Activated naive CD8-positive, alpha-beta T cell treated with anti-CD3 and anti-CD28 coated beads, Interleukin-2, amount 10 ng/mL, durations not matched to agents 7 days and 5 days (primary cell): Measurements from ENCODE around the gene ACO2. TPM values are rescaled to one million over a fixed set of nuclear protein-coding genes. Genes with fewer than 3 reads are reported as not detected.

Experiments
- ATAC-seq: fragments of 150-1000 bp; cut with Tn5 transposase; one replicate; pipeline ENCODE4 v1.10.0; 2021; ENCODE audit warnings: low read depth, moderate library complexity
- POLR2A ChIA-PET: fragments of 350-600 bp; sonication (Branson Sonifier 250); formaldehyde crosslinking; loops from one replicate; lab custom pipeline; 2021; ENCODE audit warnings: antibody characterized with exemption; lab: Charles Lee
- DNase-seq: peaks from one replicate; pipeline ENCODE4 v3.0.0; 2021
- H3K27ac Mint-ChIP-seq: one replicate; pipeline ENCODE4 v1.8.0; 2022; ENCODE audit warnings: mild to moderate bottlenecking, mixed read lengths
- H3K27me3 Mint-ChIP-seq: one replicate; pipeline ENCODE4 v1.8.0; 2022; ENCODE audit warnings: mild to moderate bottlenecking, moderate library complexity, mixed read lengths
- H3K36me3 Mint-ChIP-seq: one replicate; pipeline ENCODE4 v1.8.0; 2021; ENCODE audit warnings: mild to moderate bottlenecking, mixed read lengths
- H3K4me1 Mint-ChIP-seq: one replicate; pipeline ENCODE4 v1.8.0; 2021; ENCODE audit warnings: mixed read lengths
- H3K4me3 Mint-ChIP-seq: one replicate; pipeline ENCODE4 v1.8.0; 2022; ENCODE audit warnings: mild to moderate bottlenecking, moderate library complexity, mixed read lengths
- H3K9me3 Mint-ChIP-seq: one replicate; pipeline ENCODE4 v1.8.0; 2021; ENCODE audit warnings: mixed read lengths
- total RNA-seq, 2 experiments: library from RNA; stranded (reverse); gene quantifications; one replicate each; pipeline ENCODE4 v1.2.3, GENCODE V29; 2021

Gene ACO2
- total RNA-seq, 2 experiments from 2014 or later: 73.7 to 76.2 TPM

DNA sequence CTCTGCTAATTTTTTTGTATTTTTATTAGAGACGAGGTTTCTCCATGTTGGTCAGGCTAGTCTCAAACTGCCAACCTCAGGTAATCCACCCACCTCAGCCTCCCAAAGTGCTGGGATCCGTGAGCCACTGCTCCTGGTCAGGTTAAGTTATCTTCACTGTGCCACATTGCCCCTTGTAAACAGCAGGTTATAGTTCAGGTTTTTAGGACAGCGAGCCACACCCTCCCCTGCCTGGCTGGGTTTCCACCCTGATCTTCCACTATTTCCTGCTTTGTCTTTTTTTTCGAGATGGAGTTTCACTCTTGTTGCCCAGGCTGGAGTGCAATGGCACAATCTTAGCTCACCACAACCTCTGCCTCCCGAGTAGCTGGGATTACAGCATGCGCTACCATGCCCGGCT, 16.1 kb downstream of the ACO2 start:
- ATAC-seq: no peak
- POLR2A ChIA-PET: no interaction called here
- no peak overlapping the region for H3K27ac Mint-ChIP-seq
- no peak overlapping the region for H3K4me3 Mint-ChIP-seq
- no peaks in the 10 kb centered on the region for H3K9me3 Mint-ChIP-seq
- H3K27me3 Mint-ChIP-seq: no peaks in the 10 kb centered on the region
- peaks cover 17% of the 10 kb centered on the region for H3K4me1 Mint-ChIP-seq
- no peak for DNase-seq
- H3K36me3 Mint-ChIP-seq: peaks cover 2% of the 10 kb centered on the region

GRCh38 chr22:41487037-41487935, 18.4 kb downstream of the ACO2 start:
- Mint-ChIP-seq H3K4me3 (no peak overlapping the region), H3K4me1 (peaks cover 16% of the 10 kb centered on the region), H3K9me3 (no peaks in the 10 kb centered on the region), H3K27me3 (no peaks in the 10 kb centered on the region), H3K36me3 (peaks cover 2% of the 10 kb centered on the region), H3K27ac (no peak overlapping the region)
- POLR2A ChIA-PET: no interaction called here
- DNase-seq (no peak), ATAC-seq (no peak)

GRCh38 chr22:41488076-41488475, 19.2 kb downstream of the ACO2 start:
- Mint-ChIP-seq H3K27me3 (no peaks in the 10 kb centered on the region), H3K27ac (no peak overlapping the region), H3K9me3 (no peaks in the 10 kb centered on the region), H3K4me1 (peaks cover 11% of the 10 kb centered on the region), H3K4me3 (no peak overlapping the region), H3K36me3 (peaks cover 4% of the 10 kb centered on the region)
- POLR2A ChIA-PET: no interaction called here
- ATAC-seq: no peak
- no peak for DNase-seq

GRCh38 chr22:41488596-41489385, 19.9 kb downstream of the ACO2 start:
- Mint-ChIP-seq H3K27ac (no peak overlapping the region), H3K4me3 (no peak overlapping the region)
- POLR2A ChIA-PET: no interaction called here

GRCh38 chr22:41491374-41492100, 22.6 kb downstream of the ACO2 start:
- no peak for ATAC-seq

More at GRCh38 chr22:41488596-41489385, 19.9 kb downstream of the ACO2 start:
- no peaks in the 10 kb centered on the region for H3K27me3 Mint-ChIP-seq
- ATAC-seq (no peak), DNase-seq (no peak)
- peaks cover 9% of the 10 kb centered on the region for H3K4me1 Mint-ChIP-seq
- H3K9me3 Mint-ChIP-seq: no peaks in the 10 kb centered on the region
- H3K36me3 Mint-ChIP-seq: peaks cover 4% of the 10 kb centered on the region

DNA sequence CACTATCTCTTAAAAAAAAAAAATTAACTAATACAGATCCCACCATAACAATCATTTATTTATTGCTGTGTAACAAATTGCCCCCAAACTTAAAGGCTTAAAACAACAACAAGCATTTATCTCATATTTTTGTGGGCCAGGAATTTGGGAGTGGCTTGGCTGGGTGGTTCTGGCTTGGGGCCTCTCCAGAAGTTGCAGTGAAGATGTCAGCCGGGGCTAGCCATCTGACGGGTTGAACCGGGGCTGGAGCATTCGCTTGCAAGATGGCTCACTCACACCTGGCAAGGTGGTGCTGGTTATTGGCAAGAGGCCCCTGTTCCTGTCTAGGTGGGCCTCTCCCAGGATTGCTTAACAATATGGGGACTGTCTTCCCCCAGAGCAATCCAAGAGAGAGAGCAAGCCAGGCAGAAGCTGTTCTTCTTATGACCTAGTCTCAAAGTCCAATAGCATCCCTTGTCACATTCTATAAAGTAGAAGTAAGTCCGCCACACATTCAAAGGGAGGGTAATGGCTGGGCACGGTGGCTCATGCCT, 29.5 kb downstream of the ACO2 start:
- H3K4me1 Mint-ChIP-seq: no peaks in the 10 kb centered on the region
- no peak overlapping the region for H3K4me3 Mint-ChIP-seq
- ATAC-seq (no peak), DNase-seq (no peak)
- H3K27ac Mint-ChIP-seq: no peak overlapping the region
- H3K36me3 Mint-ChIP-seq: peaks cover 4% of the 10 kb centered on the region
- H3K9me3 Mint-ChIP-seq: no peaks in the 10 kb centered on the region
- H3K27me3 Mint-ChIP-seq: no peaks in the 10 kb centered on the region
- POLR2A ChIA-PET: interaction anchor here (0.5 kb wide), 1 partner anchor 106 kb away, joined by 6 read pairs; no protein-coding TSS in a partner anchor

More at GRCh38 chr22:41491374-41492100, 22.6 kb downstream of the ACO2 start:
- Mint-ChIP-seq H3K36me3 (peaks cover 4% of the 10 kb centered on the region), H3K27ac (no peak overlapping the region), H3K27me3 (no peaks in the 10 kb centered on the region), H3K4me1 (peaks cover 5% of the 10 kb centered on the region), H3K4me3 (no peak overlapping the region), H3K9me3 (no peaks in the 10 kb centered on the region)
- POLR2A ChIA-PET: no interaction called here
- no peak for DNase-seq

GRCh38 chr22:41499624-41500280, 30.8 kb downstream of the ACO2 start:
- no peaks in the 10 kb centered on the region for H3K27me3 Mint-ChIP-seq
- ATAC-seq (no peak), DNase-seq (no peak)
- H3K36me3 Mint-ChIP-seq: peaks cover 4% of the 10 kb centered on the region
- POLR2A ChIA-PET: interaction anchor here (0.7 kb wide), 1 partner anchor 14 kb away, joined by 3 read pairs; no protein-coding TSS in a partner anchor
- H3K9me3 Mint-ChIP-seq: no peaks in the 10 kb centered on the region
- no peak overlapping the region for H3K4me3 Mint-ChIP-seq
- H3K4me1 Mint-ChIP-seq: no peaks in the 10 kb centered on the region
- H3K27ac Mint-ChIP-seq: peak overlapping the region; percentile 47

DNA sequence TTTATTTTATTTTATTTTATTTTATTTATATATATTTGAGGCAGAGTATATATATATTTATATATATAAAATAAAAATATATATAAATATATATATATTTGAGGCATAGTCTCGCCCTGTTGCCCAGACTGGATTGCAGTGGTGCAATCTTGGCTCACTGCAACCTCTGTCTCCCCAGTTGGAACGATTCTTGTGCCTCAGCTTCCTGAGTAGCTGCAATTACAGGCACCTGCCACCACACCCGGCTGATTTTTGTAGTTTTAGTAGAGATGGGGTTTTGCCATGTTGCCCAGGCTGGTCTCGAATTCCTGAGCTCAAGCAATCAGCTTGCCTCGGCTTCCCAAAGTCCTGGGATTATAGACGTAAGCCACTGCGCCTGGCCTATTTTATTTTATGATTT, 31.4 kb downstream of the ACO2 start:
- Mint-ChIP-seq H3K27me3 (no peaks in the 10 kb centered on the region), H3K27ac (no peak overlapping the region), H3K36me3 (peaks cover 5% of the 10 kb centered on the region), H3K4me1 (no peaks in the 10 kb centered on the region), H3K9me3 (no peaks in the 10 kb centered on the region), H3K4me3 (no peak overlapping the region)
- POLR2A ChIA-PET: no interaction called here
- DNase-seq: no peak
- no peak for ATAC-seq

GRCh38 chr22:41501209-41501608, 32.3 kb downstream of the ACO2 start:
- peaks cover 5% of the 10 kb centered on the region for H3K36me3 Mint-ChIP-seq
- ATAC-seq: peak; percentile 70
- no peak overlapping the region for H3K4me3 Mint-ChIP-seq
- no peaks in the 10 kb centered on the region for H3K27me3 Mint-ChIP-seq
- no peak overlapping the region for H3K27ac Mint-ChIP-seq
- H3K4me1 Mint-ChIP-seq: no peaks in the 10 kb centered on the region
- no peaks in the 10 kb centered on the region for H3K9me3 Mint-ChIP-seq
- no peak for DNase-seq
- POLR2A ChIA-PET: no interaction called here

DNA sequence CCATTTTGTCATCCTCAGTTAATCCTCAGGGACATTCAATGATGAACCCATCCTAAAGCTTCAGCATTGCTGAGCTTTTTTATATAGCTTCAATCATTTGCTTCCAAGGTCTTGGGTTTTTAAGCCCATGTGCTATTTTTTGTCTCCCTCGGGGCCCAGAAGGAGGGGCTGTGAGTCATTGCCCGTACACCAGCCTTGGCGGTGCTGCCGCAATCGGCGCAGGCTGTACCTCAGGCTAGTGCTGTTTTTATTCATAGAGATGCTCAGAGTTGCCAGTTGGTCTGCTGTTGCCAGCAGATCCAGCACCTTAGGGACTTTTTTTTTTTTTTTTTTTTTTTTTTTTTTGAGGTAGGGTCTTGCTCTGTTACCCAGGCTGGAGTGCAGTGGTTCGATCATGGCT, 35.5 kb downstream of the ACO2 start:
- H3K27ac Mint-ChIP-seq: no peak overlapping the region
- POLR2A ChIA-PET: no interaction called here
- H3K27me3 Mint-ChIP-seq: no peaks in the 10 kb centered on the region
- peaks cover 7% of the 10 kb centered on the region for H3K36me3 Mint-ChIP-seq
- H3K4me3 Mint-ChIP-seq: no peak overlapping the region
- H3K4me1 Mint-ChIP-seq: no peaks in the 10 kb centered on the region
- ATAC-seq (no peak), DNase-seq (no peak)
- H3K9me3 Mint-ChIP-seq: no peaks in the 10 kb centered on the region

- Mint-ChIP-seq H3K36me3 (peaks cover 7% of the 10 kb centered on the region), H3K4me3 (no peak overlapping the region), H3K27me3 (no peaks in the 10 kb centered on the region), H3K9me3 (no peaks in the 10 kb centered on the region), H3K27ac (no peak overlapping the region), H3K4me1 (no peaks in the 10 kb centered on the region)
- POLR2A ChIA-PET: no interaction called here
- no peak for DNase-seq
- no peak for ATAC-seq
Observed at GRCh38 chr22:41504816-41505215, 35.9 kb downstream of the ACO2 start.

DNA sequence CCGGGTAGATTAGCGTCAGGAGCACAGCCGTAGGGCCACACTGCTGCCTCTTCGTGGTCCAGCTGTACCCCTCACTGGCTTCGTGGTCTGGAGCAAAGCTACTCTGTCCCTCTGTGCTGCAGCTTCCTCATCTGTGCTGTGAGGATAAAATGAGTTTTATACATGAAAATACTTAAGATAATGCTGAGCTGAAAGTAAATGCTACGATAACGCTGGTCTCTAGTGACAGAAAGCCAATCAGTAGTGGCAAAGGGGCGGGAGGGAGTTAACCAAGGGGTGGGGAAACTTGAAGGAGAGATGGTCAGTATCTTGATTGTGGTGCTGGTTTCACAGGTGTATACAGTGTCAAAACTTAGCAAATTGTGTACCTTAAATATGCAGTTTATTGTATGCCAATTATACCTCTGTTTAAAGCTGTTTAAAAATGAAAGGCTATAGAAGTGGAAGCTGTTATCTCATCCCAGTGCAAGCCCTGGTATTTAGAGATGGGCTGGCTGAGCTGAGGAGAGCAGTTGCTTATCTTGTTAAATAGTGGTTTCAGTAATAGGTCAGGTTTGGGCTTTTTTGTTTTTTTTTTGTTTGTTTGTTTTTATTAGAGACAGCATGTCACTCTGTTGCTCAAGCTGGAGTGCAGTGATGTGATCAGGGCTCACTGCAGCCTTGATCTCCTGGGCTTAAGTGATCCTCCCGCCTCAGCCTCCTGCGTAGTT, 36.7 kb downstream of the ACO2 start:
- H3K36me3 Mint-ChIP-seq: peaks cover 7% of the 10 kb centered on the region
- POLR2A ChIA-PET: interaction anchor here (1.0 to 1.3 kb wide), 2 partner anchors 9 to 219 kb away, joined by 3 to 5 read pairs; no protein-coding TSS in a partner anchor
- H3K4me1 Mint-ChIP-seq: no peaks in the 10 kb centered on the region
- no peaks in the 10 kb centered on the region for H3K9me3 Mint-ChIP-seq
- DNase-seq (no peak), ATAC-seq (no peak)
- no peak overlapping the region for H3K4me3 Mint-ChIP-seq
- no peak overlapping the region for H3K27ac Mint-ChIP-seq
- no peaks in the 10 kb centered on the region for H3K27me3 Mint-ChIP-seq
